Peyer's patch (tissue), 4 donors: Measurements from ENCODE around the gene SGSM2. TPM values are rescaled to one million over a fixed set of nuclear protein-coding genes. Genes with fewer than 3 reads are reported as not detected.

Source experiments
- DNase-seq, 3 donors: peaks; one replicate each; pipeline ENCODE4 v3.0.0-alpha.2; 2017 to 2019
- H3K27ac ChIP-seq, 4 donors: fragments of 200-600 bp; sonication (generic); one replicate each; pipeline ENCODE4 v1.5.1; 2016 to 2019
- H3K27me3 ChIP-seq, 2 donors: fragments of 200-600 bp; sonication (generic); one replicate each; pipeline ENCODE4 v1.5.1; 2019
- H3K36me3 ChIP-seq, 3 donors: fragments of 200-600 bp; sonication (generic); one replicate each; pipeline ENCODE4 v1.5.1; 2016 to 2019
- H3K4me1 ChIP-seq, 4 donors: fragments of 200-600 bp; sonication (generic); one replicate each; pipeline ENCODE4 v1.5.1; 2016 to 2019
- H3K4me3 ChIP-seq, 4 donors: fragments of 200-600 bp; sonication (generic); 1 replicate in 3 of 4; 2 replicates in 1 of 4; pipeline ENCODE4 v1.5.1; 2016 to 2019; ENCODE audit warnings: mild to moderate bottlenecking in 1 of 4
- H3K9me3 ChIP-seq, 4 donors: fragments of 200-600 bp; sonication (generic); one replicate each; pipeline ENCODE4 v1.5.1; 2016 to 2019; ENCODE audit warnings: mild to moderate bottlenecking in 1 of 4
- POLR2A ChIP-seq, 2 donors: fragments of 450-650 bp; IDR thresholded peaks; one replicate each; pipeline ENCODE4 v1.5.1; 2017; ENCODE audit warnings: antibody characterized with exemption in 2 of 2, mild to moderate bottlenecking in 2 of 2, moderate library complexity in 2 of 2
- total RNA-seq, 4 donors: library from RNA; depleted of rRNA; stranded (reverse); fragments of >200 nt; gene quantifications; one replicate each; pipeline ENCODE4 v1.1.0, GENCODE V29; 2016
- TF ChIP-seq, protein P1 (sequence below), 6 experiments: fragments of 450-650 bp in 4 of 6; fragments of 200-600 bp in 2 of 6; sonication (generic) in 1 of 6; IDR thresholded peaks; one replicate each; pipeline ENCODE4 v1.5.1; 2017 to 2019; ENCODE audit warnings: antibody characterized with exemption in 6 of 6, mild to moderate bottlenecking in 3 of 6, moderate library complexity in 1 of 6

The SGSM2 gene
- total RNA-seq, 4 donors from 2014 or later = 48.5 to 151 (median 113) TPM

DNA sequence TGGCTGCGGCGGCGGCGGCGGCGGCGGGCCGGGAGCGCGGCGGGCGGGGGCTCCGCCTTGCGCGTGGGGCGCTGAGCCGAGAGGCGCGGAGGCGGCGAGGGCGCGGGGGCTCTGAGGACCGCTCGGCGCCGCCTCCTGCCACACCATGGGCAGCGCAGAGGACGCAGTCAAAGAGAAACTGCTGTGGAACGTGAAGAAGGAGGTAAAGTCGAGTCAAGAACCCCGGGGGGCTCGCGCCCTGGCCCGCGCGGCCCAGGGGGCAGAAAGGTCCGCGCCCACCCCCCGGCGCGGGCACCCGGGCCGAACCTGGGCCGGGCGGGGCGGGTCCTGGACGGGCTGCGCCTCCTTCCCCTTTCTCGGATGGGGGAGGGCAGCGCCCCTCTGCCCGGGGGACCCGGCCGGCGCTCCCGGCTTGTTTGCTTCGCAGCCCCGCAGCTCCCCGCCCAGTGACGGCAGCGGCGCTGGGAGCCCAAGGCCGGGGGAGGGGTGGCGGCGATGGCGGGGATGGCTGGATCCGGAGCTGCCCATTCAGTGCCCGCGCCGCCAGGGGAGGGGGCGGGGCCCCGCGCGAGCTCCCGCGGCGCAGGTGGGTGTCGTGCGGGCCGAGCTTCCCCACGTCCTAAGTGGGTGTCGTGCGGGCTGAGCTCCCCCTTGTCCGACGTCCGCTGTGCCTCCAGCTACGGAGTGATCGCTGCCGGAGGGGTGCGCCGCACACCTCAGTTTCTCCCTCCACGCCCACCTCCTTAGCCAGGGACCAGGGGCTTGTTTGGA, 428 bp downstream of the SGSM2 start:
- Histone ChIP-seq H3K27me3 (no peaks in the 10 kb centered on the region), H3K9me3 (no peaks in the 10 kb centered on the region), H3K36me3 (peaks cover 0 to 26% (median 0%) of the 10 kb centered on the region in 3 donors), H3K4me3 (peak overlapping the region; percentile 85 to 97 (median 96)), H3K27ac (peak overlapping the region; percentile 80 to 88 (median 85)), H3K4me1 (peaks cover 0 to 17% (median 6%) of the 10 kb centered on the region in 4 donors)
- TF ChIP-seq, protein P1, sequence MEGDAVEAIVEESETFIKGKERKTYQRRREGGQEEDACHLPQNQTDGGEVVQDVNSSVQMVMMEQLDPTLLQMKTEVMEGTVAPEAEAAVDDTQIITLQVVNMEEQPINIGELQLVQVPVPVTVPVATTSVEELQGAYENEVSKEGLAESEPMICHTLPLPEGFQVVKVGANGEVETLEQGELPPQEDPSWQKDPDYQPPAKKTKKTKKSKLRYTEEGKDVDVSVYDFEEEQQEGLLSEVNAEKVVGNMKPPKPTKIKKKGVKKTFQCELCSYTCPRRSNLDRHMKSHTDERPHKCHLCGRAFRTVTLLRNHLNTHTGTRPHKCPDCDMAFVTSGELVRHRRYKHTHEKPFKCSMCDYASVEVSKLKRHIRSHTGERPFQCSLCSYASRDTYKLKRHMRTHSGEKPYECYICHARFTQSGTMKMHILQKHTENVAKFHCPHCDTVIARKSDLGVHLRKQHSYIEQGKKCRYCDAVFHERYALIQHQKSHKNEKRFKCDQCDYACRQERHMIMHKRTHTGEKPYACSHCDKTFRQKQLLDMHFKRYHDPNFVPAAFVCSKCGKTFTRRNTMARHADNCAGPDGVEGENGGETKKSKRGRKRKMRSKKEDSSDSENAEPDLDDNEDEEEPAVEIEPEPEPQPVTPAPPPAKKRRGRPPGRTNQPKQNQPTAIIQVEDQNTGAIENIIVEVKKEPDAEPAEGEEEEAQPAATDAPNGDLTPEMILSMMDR (IDR thresholded peaks at IDR 0.05) = no peak
- TF ChIP-seq POLR2A (IDR thresholded peaks at IDR 0.05) = peak; percentile 28 to 46
- peak; percentile 55 to 83 (median 77) for DNase-seq

DNA sequence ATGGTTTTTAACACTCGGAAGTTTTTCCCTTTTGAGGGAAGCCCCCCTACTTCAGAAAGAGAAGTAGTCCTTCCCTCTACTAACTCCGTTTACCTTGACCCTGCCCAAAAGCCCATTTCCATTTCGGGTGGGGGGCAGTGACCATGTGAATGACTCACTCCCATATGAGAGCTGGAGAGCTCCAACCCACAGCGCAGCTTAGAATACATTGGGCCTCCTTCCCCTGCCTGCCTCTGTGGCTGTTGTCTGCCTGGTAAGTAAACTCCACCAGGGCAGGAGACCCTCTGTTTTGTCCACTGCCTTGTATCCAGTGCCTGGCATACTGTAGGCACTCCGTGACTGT, 985 bp downstream of the SGSM2 start:
- no peaks in the 10 kb centered on the region for H3K9me3 ChIP-seq
- no peaks in the 10 kb centered on the region for H3K27me3 ChIP-seq
- peaks cover 0 to 22% (median 0%) of the 10 kb centered on the region in 3 donors for H3K36me3 ChIP-seq
- peak overlapping the region; percentile 80 to 88 (median 85) for H3K27ac ChIP-seq
- H3K4me3 ChIP-seq = peak overlapping the region; percentile 85 to 97 (median 96)
- H3K4me1 ChIP-seq = peaks cover 0 to 17% (median 6%) of the 10 kb centered on the region in 4 donors
- DNase-seq = no peak
- TF ChIP-seq, protein P1 (IDR thresholded peaks at IDR 0.05) = no peak
- TF ChIP-seq POLR2A (IDR thresholded peaks at IDR 0.05) = no peak

- Histone ChIP-seq H3K36me3 (peaks cover 0 to 22% (median 0%) of the 10 kb centered on the region in 3 donors), H3K27me3 (no peaks in the 10 kb centered on the region), H3K4me3 (no peak overlapping the region), H3K9me3 (no peaks in the 10 kb centered on the region), H3K4me1 (peaks cover 0 to 17% (median 0%) of the 10 kb centered on the region in 4 donors), H3K27ac (peak overlapping the region in 2 of 4 donors; percentile 27 to 82)
- peak in 2 of 3 donors; percentile 70 to 90 for DNase-seq
- TF ChIP-seq, protein P1 (IDR thresholded peaks at IDR 0.05) = peak in 1 of 6 experiments; percentile 3
- peak in 1 of 2 donors; percentile 23 for TF ChIP-seq POLR2A (IDR thresholded peaks at IDR 0.05)
Measured at GRCh38 chr17:2343421-2343820, 6.1 kb downstream of the SGSM2 start.

DNA sequence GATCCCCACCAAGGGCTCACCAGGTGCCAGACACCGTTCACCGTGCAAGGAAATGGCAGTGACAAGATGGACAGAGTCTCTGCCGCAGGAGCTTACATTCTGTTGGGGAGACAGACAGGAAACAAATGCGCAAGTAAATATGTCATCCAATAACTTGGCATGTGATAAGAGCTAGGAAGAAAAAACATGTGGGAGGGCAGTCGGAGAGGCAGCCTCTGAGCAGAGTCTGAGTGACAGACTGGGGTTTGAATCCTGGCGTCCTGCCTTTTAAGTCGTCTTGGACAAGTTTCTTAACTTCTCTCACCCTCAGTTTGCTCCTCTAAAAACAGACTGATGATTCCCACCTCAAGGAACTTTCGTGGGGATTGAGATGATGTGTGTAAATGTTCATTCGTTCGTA, 7.2 kb downstream of the SGSM2 start:
- H3K27ac ChIP-seq = no peak overlapping the region
- no peak for DNase-seq

DNA sequence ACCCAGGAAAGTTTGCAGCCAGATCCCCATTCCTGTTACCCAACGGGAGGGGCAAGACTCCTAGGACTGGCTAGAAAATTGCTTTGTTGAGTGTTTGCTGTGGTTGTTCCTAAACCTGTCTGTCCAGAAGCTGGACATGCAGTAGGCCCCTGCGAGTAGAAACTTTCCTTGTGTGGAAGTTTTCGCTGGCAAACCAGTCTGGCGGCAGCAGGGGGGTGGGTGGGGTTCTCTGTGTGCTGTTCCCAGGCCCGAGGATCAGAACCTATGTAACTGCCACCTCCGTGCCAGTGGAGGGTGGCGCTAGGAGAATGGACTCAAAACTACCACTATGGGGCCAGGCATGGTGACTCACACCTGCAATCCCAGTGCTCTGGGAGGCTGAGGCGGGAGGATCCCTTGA, 9.2 kb downstream of the SGSM2 start:
- TF ChIP-seq, protein P1 (IDR thresholded peaks at IDR 0.05) = no peak
- TF ChIP-seq POLR2A (IDR thresholded peaks at IDR 0.05) = no peak
- H3K9me3 ChIP-seq = no peaks in the 10 kb centered on the region
- H3K4me3 ChIP-seq = no peak overlapping the region
- no peaks in the 10 kb centered on the region for H3K27me3 ChIP-seq
- DNase-seq = no peak
- H3K4me1 ChIP-seq = peaks cover 0 to 16% (median 0%) of the 10 kb centered on the region in 4 donors
- H3K27ac ChIP-seq = no peak overlapping the region
- H3K36me3 ChIP-seq = peaks cover 0 to 25% (median 0%) of the 10 kb centered on the region in 3 donors

More for the DNA sequence above, 7.2 kb downstream of the SGSM2 start:
- no peak for TF ChIP-seq POLR2A (IDR thresholded peaks at IDR 0.05)
- TF ChIP-seq, protein P1 (IDR thresholded peaks at IDR 0.05) = no peak
- Histone ChIP-seq H3K27me3 (no peaks in the 10 kb centered on the region), H3K9me3 (no peaks in the 10 kb centered on the region), H3K36me3 (peaks cover 0 to 25% (median 0%) of the 10 kb centered on the region in 3 donors), H3K4me1 (peaks cover 0 to 16% (median 0%) of the 10 kb centered on the region in 4 donors), H3K4me3 (no peak overlapping the region)
